HCT116 (cell line): ENCODE measurements around the gene SLC12A3. TPM values are rescaled to one million over a fixed set of nuclear protein-coding genes. Genes with fewer than 3 reads are reported as not detected.

Source experiments
- ATAC-seq: fragments of 200-7000 bp; cut with Tn5 transposase; 2 replicates; pipeline ENCODE4 v1.9.1; 2020; ENCODE audit warnings: mild to moderate bottlenecking, moderate library complexity
- BruUV-seq: library from RNA; stranded (reverse); fragments of 400-500 nt; replicated peaks from 2 replicates; lab custom pipeline; 2021; lab: Mats Ljungman, UMichigan
- CTCF ChIA-PET: fragments of 300-600 bp; sonication (Branson Sonifier 250); formaldehyde crosslinking; loops from one replicate; lab custom pipeline; 2021; ENCODE audit warnings: antibody characterized with exemption; lab: Charles Lee
- POLR2A ChIA-PET: fragments of 300-600, 350-600 bp; sonication (Branson Sonifier 250); formaldehyde crosslinking; loops from one replicate; lab custom pipeline; 2021; ENCODE audit warnings: antibody characterized with exemption; lab: Charles Lee
- RAD21 ChIA-PET, 2 experiments: fragments of 300-600 bp; sonication (Branson Sonifier 250); formaldehyde crosslinking; loops; one replicate each; lab custom pipeline; 2023; ENCODE audit warnings: low total read pairs in 2 of 2; ENCODE audit not compliant: uncharacterized antibody in 2 of 2, unreplicated experiment in 2 of 2, low non-redundant PET in 1 of 2; lab: Charles Lee
- DNase-seq: peaks from one replicate; pipeline ENCODE4 v3.0.0-alpha.2; 2010; ENCODE audit warnings: low read depth, low spot score
- H2AFZ ChIP-seq: fragments of 200-600 bp; shearing (Covaris generic), sonication (generic); 2 replicates; pipeline ENCODE4 v1.6.1; 2017; ENCODE audit warnings: low read depth, mixed run types, mixed read lengths, antibody characterized with exemption, low read length; ENCODE audit not compliant: poor library complexity, severe bottlenecking
- H3K27ac ChIP-seq: 2 replicates; pipeline ENCODE4 v1.5.1; 2012; ENCODE audit warnings: low read depth, low read length
- H3K27me3 ChIP-seq: fragments of 200-600 bp; sonication (generic); 2 replicates; pipeline ENCODE4 v1.6.1; 2016; ENCODE audit warnings: mixed run types, low read length, mixed read lengths; ENCODE audit not compliant: insufficient read depth
- H3K36me3 ChIP-seq, 2 experiments: fragments of 200-500 bp in 1 of 2; fragments of 200-600 bp in 1 of 2; sonication (Bioruptor generic) in 1 of 2; sonication (generic) in 1 of 2; 2 replicates each; pipeline versions ENCODE4 v1.5.1 to v1.6.1; 2014 to 2016; ENCODE audit warnings: low read length in 2 of 2, inconsistent platforms in 1 of 2, mixed read lengths in 1 of 2, mixed run types in 1 of 2; ENCODE audit not compliant: insufficient read depth in 2 of 2, control insufficient read depth in 1 of 2
- H3K4me1 ChIP-seq, 2 experiments: fragments of 200-600 bp in 1 of 2; sonication (generic) in 1 of 2; 2 replicates each; pipeline versions ENCODE4 v1.5.1 to v1.6.1; 2012 to 2017; ENCODE audit warnings: low read length in 2 of 2, inconsistent platforms in 1 of 2, mild to moderate bottlenecking in 1 of 2, mixed read lengths in 1 of 2, mixed run types in 1 of 2, moderate library complexity in 1 of 2; ENCODE audit not compliant: insufficient read depth in 2 of 2, control insufficient read depth in 1 of 2
- H3K4me2 ChIP-seq: fragments of 200-600 bp; sonication (generic); 2 replicates; pipeline ENCODE4 v1.6.1; 2017; ENCODE audit warnings: mixed run types, low read length, mixed read lengths
- H3K4me3 ChIP-seq, 2 experiments: fragments of 200-600 bp in 1 of 2; sonication (generic) in 1 of 2; replicated peaks in 1 of 2; 2 replicates each; pipeline ENCODE4 v1.5.1; 2011 to 2016; ENCODE audit warnings: low read length in 2 of 2, control low read depth in 1 of 2, low read depth in 1 of 2, mild to moderate bottlenecking in 1 of 2, mixed read lengths in 1 of 2, mixed run types in 1 of 2
- H3K79me2 ChIP-seq: fragments of 200-600 bp; sonication (generic); 2 replicates; pipeline ENCODE4 v1.6.1; 2017; ENCODE audit warnings: mild to moderate bottlenecking, mixed run types, low read length, moderate library complexity, mixed read lengths; ENCODE audit not compliant: insufficient read depth
- H3K9ac ChIP-seq: fragments of 200-600 bp; sonication (generic); 2 replicates; pipeline ENCODE4 v1.6.1; 2016; ENCODE audit warnings: low read length, mixed read lengths
- H3K9me2 ChIP-seq: fragments of 200-600 bp; sonication (generic), shearing (Covaris generic); 2 replicates; pipeline ENCODE4 v1.6.1; 2017; ENCODE audit warnings: mixed run types, mild to moderate bottlenecking, moderate library complexity; ENCODE audit not compliant: insufficient read depth
- H3K9me3 ChIP-seq, 2 experiments: fragments of 200-500 bp in 1 of 2; fragments of 200-600 bp in 1 of 2; sonication (Bioruptor generic) in 1 of 2; sonication (generic) in 1 of 2; 2 replicates each; pipeline ENCODE4 v1.6.1; 2014 to 2017; ENCODE audit warnings: low read length in 2 of 2, mixed read lengths in 2 of 2, inconsistent platforms in 1 of 2, low read depth in 1 of 2, mild to moderate bottlenecking in 1 of 2, mixed run types in 1 of 2, moderate library complexity in 1 of 2; ENCODE audit not compliant: control insufficient read depth in 1 of 2, insufficient read depth in 1 of 2
- H4K20me1 ChIP-seq: fragments of 200-600 bp; sonication (generic), shearing (Covaris generic); 2 replicates; pipeline ENCODE4 v1.6.1; 2017; ENCODE audit warnings: mixed run types, mild to moderate bottlenecking, moderate library complexity; ENCODE audit not compliant: insufficient read depth
- ATF3 ChIP-seq: IDR thresholded peaks from 2 replicates; pipeline ENCODE4 v1.6.1; 2012
- CBX3 ChIP-seq: IDR thresholded peaks from 2 replicates; pipeline ENCODE4 v1.6.1; 2012; ENCODE audit warnings: low read depth
- CEBPB ChIP-seq: IDR thresholded peaks from 2 replicates; pipeline ENCODE4 v1.6.1; 2012; ENCODE audit warnings: low read depth
- EGR1 ChIP-seq: IDR thresholded peaks from 2 replicates; pipeline ENCODE4 v1.6.1; 2012; ENCODE audit warnings: low read depth
- ELF1 ChIP-seq: IDR thresholded peaks from 2 replicates; pipeline ENCODE4 v1.6.1; 2012; ENCODE audit warnings: low read depth, borderline replicate concordance
- EZH2phosphoT487 ChIP-seq: fragments of 200-600 bp; IDR thresholded peaks from 2 replicates; pipeline ENCODE4 v1.6.1; 2018; ENCODE audit warnings: antibody characterized with exemption, borderline replicate concordance
- JUND ChIP-seq: IDR thresholded peaks from 2 replicates; pipeline ENCODE4 v1.6.1; 2012
- MAX ChIP-seq: IDR thresholded peaks from 2 replicates; pipeline ENCODE4 v1.6.1; 2012
- POLR2AphosphoS5 ChIP-seq: IDR thresholded peaks from 2 replicates; pipeline ENCODE4 v1.6.1; 2011; ENCODE audit warnings: mild to moderate bottlenecking, low read depth, low read length, moderate library complexity
- REST ChIP-seq: IDR thresholded peaks from 2 replicates; pipeline ENCODE4 v1.6.1; 2012; ENCODE audit warnings: low read depth
- SP1 ChIP-seq: IDR thresholded peaks from 2 replicates; pipeline ENCODE4 v1.6.1; 2012; ENCODE audit warnings: low read depth
- SRF ChIP-seq: IDR thresholded peaks from 2 replicates; pipeline ENCODE4 v1.6.1; 2012; ENCODE audit warnings: low read depth
- YY1 ChIP-seq: IDR thresholded peaks from 2 replicates; pipeline ENCODE4 v1.6.1; 2011; ENCODE audit warnings: low read length, low read depth, moderate library complexity, mild to moderate bottlenecking; ENCODE audit not compliant: insufficient replicate concordance; ENCODE audit errors: extremely low read depth
- ZBTB33 ChIP-seq: IDR thresholded peaks from 2 replicates; pipeline ENCODE4 v1.6.1; 2011; ENCODE audit warnings: mild to moderate bottlenecking, low read length, moderate library complexity; ENCODE audit not compliant: insufficient replicate concordance; ENCODE audit errors: extremely low read depth
- ZNF274 ChIP-seq: fragments of 200-500 bp; sonication (Bioruptor generic); IDR thresholded peaks from 2 replicates; pipeline ENCODE4 v1.6.1; 2014; ENCODE audit warnings: mild to moderate bottlenecking, low read depth, low read length, inconsistent platforms
- intact Hi-C: fragments of 100-400 bp; cut with micrococcal nuclease; formaldehyde crosslinking; loops from 2 replicates; pipeline ENCODE4 v1.10.0; 2022
- total RNA-seq: library from RNA; stranded (reverse); gene quantifications from one replicate; pipeline ENCODE4 v1.2.1, GENCODE V29; 2021; ENCODE audit not compliant: unreplicated experiment

Gene SLC12A3
- total RNA-seq, 1 experiment from 2014 or later = not detected

GRCh38 chr16:56953006-56953405 lies 88.0 kb downstream of the SLC12A3 start:
- H3K27ac ChIP-seq = no peak overlapping the region
- H4K20me1 ChIP-seq = no peaks in the 10 kb centered on the region
- DNase-seq (no peak), ATAC-seq (no peak)
- intact Hi-C loops = no loop called here
- H3K9me3 ChIP-seq = no peaks in the 10 kb centered on the region
- H3K9me2 ChIP-seq = no peaks in the 10 kb centered on the region
- no peaks in the 10 kb centered on the region for H3K36me3 ChIP-seq
- RAD21 ChIA-PET = interaction anchor here in 1 of 2 experiments (1.3 kb wide), 1 partner anchor 87 kb away, joined by 4 read pairs; no protein-coding TSS in a partner anchor
- no peaks in the 10 kb centered on the region for H3K27me3 ChIP-seq
- H3K4me1 ChIP-seq = no peaks in the 10 kb centered on the region
- H3K79me2 ChIP-seq = no peaks in the 10 kb centered on the region
- H3K4me3 ChIP-seq = no peak overlapping the region
- TF ChIP-seq MAX (no peak), CBX3 (no peak), SP1 (no peak), ATF3 (no peak), ZNF274 (no peak), ZBTB33 (no peak), POLR2AphosphoS5 (no peak), REST (no peak), EGR1 (no peak), JUND (no peak), ELF1 (no peak), SRF (no peak), CEBPB (no peak), EZH2phosphoT487 (no peak), YY1 (no peak)
- POLR2A ChIA-PET = no interaction called here
- no peak overlapping the region for H3K4me2 ChIP-seq
- H3K9ac ChIP-seq = no peak overlapping the region
- CTCF ChIA-PET = interaction anchor here (1.0 to 1.5 kb wide), 3 partner anchors 9 to 14 kb away, joined by 3 to 6 read pairs (median 4); no protein-coding TSS in a partner anchor
- no TSS peak for BruUV-seq
- no peak overlapping the region for H2AFZ ChIP-seq
